Mammary epithelial cell (primary cell): ENCODE measurements around the gene BIK.

Experiments
- CTCF ChIP-seq, 2 donors: IDR thresholded peaks in 1 of 2; conservative IDR thresholded peaks in 1 of 2; 2 replicates each; pipeline ENCODE4 v1.5.1; 2011 to 2012; ENCODE audit warnings: inconsistent platforms in 2 of 2, low read length in 2 of 2, mild to moderate bottlenecking in 2 of 2, control low read depth in 1 of 2, low read depth in 1 of 2; ENCODE audit not compliant: insufficient read depth in 1 of 2; ENCODE audit errors: extremely low read depth in 1 of 2
- EZH2 ChIP-seq: IDR thresholded peaks from 2 replicates; pipeline ENCODE4 v1.6.1; 2012; ENCODE audit warnings: low read length, inconsistent platforms, borderline replicate concordance

- no peak for TF ChIP-seq CTCF (conservative IDR thresholded peaks at IDR 0.05 in 1 of 2, IDR thresholded peaks at IDR 0.05 in 1 of 2; ENCODE audit: extremely low read depth in 1 of 2, insufficient read depth in 1 of 2, low read depth in 1 of 2, low read length in 2 of 2)
- no peak for TF ChIP-seq EZH2
These were observed 6.4 kb downstream of the BIK start for GRCh38 chr22:43116932-43117331.
